NCI-H226 (cell line): ENCODE data around the gene NCKAP5L.

Experiments
- DNase-seq: peaks from one replicate; pipeline ENCODE4 v3.0.0-alpha.2; 2015

NCKAP5L gene

DNA sequence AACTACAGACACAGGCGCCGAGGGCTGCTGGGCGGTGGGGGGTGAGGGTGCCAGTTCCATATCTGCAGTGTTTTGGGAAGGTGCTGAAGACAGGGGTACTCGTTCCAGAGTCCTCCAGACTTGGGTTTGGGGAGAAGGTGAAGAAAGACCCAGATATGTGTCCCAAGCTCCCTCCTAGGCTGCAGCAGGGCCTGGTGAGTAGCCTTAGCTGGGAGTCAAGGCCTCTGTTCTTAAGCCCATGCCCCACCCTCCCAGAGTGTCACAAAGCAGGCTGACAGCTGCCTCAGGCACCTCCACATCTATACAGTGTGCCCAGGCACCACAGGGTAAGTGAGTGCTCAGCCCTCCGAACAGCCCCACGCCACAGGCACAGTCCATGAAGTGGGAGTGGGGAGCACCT, 4.3 kb downstream of the NCKAP5L start:
- no peak for DNase-seq

DNA sequence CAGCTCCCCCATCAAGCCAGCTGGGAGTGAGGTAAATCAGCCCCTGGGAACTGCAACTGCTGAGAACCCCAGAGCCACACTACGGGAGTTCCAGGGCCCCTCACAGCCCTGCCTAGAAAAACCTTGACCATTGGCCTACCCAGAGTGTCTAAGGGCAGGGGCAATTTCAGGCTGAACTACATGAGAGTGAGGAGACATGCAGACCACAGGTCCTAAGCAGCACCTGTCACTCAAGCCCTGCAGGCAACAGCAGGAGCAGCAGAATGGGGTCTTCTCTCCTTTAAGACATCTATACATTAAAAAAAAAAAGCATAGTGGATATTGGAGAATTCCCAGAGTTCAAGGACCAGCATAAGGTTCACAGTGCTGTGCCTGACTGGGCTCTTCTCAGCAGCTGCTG, 4.9 kb downstream of the NCKAP5L start:
- no peak for DNase-seq

DNA sequence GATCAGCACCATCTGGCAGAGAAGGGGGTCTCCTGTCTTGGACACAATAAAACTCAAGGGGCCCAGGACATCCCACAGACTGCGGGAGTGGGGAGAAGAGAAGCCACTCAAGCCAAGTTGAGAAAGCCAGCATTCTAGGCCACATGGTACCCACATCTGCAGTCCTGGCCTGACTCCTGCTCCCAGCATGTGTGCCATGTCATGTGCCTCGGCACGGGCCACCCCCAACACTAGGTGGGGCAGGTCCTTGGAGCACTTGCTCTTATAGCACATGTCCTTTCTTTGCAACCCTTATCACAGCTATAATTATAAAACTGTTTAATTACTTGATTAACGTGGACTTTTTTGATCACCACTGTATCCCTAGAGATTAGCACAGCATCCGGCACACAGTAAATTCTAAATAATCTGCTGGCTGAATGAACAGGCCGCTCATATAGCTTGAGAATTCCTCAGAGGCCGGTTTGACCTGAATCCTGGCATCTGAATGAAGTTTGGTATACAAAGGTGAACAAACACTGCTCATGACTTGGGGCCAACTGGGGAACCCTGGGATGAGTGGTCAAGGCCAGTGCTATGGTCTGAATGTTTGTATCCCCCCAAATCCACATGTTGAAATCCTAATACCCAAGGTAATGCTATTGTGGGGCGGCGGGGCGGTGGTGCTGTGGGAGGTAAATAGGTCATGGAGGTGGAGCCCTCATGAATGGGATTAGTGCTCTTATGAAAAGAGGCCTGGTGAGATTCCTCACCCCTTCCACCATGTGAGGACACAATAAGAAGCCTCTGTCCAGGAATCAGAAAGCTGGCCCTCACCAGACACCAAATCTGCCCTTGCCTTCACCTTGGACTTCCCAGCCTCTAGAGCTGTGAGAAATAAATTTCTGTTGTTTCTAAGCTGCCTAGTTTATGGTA, 6.6 kb downstream of the NCKAP5L start:
- DNase-seq, result no peak

DNA sequence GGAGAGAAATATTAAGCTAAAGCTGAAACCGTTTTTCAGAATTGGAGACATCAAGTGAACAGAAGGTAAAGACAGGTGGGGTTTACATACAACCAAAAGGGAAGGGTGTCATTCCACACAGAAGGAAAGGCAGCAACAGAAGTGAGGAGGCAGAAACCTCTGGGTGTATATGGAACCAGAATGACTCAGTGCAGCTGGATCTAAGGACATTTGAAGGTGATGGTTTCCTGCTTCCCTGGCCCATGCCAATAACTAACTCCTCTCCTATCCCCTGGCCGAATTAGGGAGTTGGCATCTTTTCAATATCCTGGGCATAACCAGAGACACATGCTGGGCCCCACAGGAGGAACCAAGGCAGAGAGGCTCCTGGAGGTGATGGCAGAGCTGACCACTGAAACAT, 8.4 kb downstream of the NCKAP5L start:
- DNase-seq, result no peak

DNA sequence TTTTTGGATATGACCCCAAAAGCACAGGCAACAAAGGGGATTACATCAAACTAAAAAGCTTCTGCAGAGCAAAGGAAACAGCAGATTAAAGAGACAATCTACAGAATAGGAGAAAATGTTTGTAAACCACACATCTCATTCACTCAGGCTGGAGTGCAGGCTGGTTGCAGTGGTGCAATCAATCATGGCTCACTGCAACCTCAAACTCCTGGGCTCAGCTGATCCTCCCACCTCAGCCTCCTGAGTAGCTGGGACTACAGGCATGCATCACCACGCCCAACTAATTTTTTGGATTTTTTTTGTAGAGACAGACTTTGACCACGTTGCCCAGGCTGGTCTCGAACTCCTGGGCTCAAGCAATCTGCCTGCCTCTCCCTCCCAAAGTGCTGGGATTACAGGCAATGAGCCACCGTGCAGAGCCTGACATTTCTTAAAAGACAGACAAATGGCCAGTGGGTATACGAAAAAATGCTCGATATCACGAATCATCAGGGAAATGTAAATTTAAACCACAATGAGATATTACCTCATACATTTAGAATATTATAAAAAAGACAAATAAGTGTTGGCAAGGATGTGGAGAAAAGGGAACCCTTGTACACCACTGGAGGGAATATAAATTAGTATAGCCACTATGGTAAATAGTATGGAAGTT, 9.8 kb downstream of the NCKAP5L start:
- peak; percentile 77 for DNase-seq

DNA sequence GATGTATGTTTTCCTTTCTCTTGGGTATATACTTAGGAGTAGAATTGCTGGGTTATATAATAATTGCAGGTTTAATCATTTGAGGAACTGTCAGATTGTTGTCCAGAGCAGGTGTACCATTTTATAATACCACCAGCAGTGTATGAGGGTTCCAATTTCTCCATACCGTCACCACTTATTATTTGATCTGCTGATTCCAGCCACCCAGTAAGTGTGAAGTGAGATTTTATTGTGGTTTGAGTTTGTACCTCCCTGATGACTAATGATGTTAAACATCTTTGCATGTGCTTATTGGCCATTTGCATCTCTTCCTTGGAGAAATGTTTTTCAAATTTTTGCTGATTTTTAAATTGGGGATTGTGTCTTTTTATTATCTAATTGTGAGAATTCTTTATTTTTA, 15.1 kb downstream of the NCKAP5L start:
- DNase-seq, result no peak

DNA sequence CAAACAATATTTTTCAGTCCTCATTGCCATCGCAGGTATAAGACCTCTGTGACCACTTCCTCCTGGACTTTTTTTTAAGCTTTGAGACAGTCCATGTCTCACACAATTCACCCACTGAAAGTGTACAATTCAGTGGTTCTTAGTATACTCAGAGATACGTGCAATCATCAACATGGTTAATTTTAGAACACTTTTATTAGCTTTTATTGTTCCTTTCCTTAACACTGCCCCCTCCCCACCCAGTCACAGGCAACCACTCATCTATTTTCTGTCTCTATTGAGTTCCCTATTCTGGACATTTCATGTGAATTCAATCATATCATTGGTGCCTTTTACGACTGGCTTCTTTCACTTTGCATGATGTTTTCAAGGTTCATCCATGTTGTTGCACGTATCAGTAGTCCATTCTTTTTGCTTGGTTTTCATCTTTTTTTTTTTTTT, 16.2 kb downstream of the NCKAP5L start:
- no peak for DNase-seq

DNA sequence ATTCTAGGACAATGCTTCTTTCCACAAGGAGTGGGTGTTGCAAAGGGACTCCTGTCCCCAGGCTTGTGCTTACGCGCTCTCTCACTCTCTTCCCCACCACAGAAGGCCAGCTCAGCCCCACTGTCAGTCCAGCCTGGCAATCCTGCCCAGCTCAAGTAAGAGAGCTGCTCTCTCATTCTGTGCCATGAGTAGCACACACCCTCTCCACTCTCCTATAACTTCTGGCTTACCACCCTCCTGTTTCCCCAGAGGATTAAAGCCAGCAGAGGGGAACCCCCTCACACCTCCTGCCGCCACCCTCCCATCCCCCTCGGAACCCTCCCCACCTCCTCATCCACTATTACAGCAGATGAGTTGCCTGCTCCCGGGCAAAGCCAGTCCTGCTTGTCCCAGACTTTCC, 17.1 kb downstream of the NCKAP5L start:
- no peak for DNase-seq

DNA sequence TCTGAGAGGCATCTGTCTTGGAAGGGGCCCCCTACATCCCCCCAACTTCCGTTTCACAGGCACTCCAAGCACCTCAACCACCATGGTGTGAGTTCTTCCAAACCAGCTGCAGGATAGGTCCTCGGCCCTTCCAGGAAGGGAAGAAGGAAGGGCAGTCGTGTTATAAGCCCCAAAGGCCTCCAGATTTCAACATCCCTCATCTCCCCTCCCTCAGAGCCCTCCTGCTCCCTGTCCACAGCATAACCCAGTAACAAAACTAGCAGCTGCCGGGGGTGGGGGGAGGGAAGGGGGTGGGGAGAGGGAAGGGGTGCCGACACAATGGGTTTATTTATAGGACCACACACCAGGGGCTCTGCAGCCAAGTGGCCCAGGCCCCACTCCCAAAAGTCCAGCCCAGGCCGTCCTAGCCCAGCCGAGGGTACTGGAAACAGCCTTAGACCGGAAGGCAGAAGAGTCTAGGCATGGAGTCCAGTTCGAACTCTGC, 18.3 kb downstream of the NCKAP5L start:
- no peak for DNase-seq

DNA sequence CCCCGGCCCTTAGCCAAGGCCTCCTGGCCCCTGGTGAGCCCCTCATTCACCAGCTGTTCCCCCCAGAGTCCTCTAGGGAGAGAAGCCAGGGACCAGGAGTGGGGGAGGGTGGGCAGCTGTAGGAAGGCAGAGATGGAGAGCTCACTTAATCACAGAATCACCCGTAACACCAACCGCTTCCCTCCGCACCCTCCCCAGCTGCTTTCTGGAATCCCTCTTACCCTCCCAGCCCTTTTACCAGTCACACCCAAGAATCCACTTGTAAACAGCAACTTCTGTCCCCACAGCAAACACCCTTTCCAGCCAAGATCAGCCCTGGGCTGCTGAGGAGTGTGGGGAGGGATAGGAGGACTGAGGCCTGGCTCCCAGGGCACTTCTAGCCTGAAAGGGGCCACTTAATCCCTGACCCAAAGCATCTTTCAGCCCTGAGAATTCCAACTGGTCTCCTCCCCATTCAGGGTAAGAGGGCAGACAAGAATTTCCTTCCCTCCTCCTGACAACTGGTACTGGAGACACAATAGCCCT, 18.8 kb downstream of the NCKAP5L start:
- DNase-seq, result no peak

DNA sequence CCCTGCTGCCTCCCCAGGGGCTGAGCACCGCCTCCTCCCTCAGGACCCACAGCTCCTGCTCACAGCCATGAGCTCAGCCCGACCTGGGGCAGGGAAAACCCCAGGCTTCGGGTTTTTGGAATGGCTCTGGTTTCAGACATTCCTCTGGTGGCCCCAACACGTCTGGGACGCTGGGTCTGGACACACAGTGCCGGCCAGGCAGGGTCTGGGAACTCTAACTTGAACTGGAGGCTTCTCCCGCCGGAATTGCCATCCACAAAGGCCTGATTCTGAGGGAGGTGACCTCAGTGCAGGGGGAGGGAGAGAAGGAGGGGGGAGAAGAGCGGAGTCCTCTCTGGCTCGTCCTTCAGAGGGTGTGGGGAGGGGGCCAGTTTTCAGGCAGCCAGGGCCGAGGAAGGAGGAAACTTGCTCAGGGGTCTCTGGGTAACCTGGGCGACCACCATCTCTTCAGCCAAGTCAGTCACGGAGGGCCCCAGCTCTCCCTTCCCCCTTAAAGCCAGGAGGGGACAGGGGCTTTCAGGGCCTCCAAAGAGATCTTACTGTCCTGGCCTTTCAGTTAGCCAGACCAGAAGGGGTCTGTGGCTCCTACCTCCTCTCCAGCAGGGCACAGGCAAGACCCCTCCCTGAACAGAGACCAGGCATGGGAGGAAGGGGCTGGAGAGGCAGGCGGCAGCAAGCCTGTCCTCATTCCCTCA, 19.4 kb downstream of the NCKAP5L start:
- no peak for DNase-seq

DNA sequence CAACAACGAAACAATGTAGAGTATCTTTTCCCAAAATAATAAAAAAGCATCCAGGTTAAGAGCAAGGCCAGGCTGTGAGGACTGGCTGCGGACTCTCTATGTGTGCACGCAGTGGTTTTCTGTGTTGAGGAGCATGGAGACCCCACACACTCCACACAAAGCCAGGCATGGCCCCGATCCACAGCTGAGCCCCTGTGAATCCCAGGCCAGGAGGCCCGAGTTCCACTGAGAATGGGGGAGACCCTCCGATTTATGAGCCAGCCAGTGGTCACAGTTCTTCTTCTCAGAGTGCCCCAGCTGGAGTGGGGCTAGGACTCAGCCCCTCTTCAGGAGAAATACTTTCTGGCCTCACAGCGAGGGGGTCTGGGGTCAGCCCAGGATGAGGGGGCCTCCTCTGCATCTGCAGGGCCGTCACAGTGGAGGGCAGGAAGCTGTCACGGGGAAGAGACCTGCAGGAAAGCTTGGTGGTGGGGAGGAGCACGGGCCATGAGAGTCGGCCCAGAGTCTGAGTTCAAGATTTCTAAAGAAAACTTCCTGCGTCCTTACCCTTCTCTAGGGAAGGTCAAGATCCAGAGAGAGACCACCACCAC, 20.1 kb downstream of the NCKAP5L start:
- DNase-seq, result no peak

DNA sequence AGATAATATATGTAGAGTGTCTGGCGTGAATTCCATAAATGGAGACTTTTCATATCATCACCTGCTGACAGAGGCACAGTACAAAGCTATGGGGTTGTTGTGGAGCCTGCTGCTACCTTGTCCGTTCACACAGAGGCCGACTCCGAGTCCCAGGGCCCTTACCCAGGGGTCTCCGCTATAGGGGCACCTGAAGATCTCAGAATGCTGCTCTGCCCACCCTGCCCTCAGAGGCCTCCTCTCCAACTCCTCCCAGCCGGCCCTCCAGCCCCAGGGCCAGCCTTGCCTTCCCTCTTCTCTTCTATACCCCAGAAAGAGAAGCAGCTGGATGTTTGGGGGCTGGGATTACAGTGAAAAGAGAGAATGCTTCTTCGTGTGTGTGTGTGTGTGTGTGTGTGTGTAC, 21.3 kb downstream of the NCKAP5L start:
- DNase-seq, result no peak

DNA sequence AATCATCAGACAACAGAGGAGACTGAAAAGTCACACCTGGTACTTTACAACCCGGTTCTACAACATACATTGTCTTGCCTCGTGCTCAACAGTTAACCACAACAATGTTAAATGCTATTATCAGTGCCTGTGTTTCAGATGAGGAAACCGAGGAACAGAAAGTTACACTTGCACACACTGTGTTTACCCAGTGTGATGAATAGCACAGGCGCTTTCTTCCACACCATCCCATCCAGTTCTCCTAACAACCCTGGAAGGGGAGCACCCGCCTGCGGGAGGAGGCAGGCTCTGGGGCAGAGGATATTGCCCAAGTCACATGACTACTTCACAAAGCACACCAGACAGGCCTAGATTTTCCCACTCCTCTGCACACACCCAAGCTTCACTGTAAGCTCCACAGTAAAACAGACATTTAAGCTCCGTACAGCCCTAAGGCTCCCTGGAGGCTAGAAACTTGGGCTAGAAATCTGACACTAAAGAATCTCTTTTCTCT, 21.8 kb downstream of the NCKAP5L start:
- DNase-seq, result no peak

DNA sequence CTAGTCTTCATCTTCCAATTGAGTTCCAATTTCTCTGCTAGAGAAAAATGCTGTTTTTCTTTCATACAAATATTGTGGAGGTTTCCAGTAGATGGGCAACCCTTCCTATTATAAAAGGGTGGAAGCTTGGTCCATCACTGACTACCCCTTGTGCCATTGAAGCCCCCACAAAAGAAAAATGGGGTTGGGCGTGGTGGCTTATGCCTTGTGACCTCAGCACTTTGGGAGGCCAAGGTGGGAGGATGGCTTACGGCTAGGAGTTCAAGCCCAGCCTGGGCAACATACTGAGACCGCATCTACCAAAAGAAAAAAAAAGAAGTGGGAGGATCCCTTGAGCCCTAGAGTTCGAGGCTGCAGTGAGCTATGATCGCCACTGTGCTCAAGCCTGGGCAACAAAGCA, 22.8 kb downstream of the NCKAP5L start:
- no peak for DNase-seq

DNA sequence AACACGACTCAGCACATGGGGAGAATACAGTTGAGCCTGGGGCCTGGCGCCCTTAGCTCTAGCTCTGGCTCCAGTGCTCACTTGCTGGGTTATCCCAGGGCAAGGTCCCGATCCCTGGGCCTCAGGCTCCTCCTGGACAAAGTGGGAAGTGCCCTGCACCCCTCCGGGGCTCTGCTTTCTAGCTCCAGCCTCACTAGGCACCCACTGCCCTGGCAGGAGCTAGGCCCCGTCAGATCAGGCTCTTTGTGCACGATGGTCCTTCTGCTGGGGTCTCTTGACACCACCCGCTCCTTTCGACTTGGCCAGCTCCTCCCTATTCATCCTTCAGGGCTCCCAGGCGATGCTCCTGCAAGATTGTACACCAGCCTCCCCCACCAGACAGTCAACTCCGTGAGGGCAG, 23.4 kb downstream of the NCKAP5L start:
- no peak for DNase-seq

DNA sequence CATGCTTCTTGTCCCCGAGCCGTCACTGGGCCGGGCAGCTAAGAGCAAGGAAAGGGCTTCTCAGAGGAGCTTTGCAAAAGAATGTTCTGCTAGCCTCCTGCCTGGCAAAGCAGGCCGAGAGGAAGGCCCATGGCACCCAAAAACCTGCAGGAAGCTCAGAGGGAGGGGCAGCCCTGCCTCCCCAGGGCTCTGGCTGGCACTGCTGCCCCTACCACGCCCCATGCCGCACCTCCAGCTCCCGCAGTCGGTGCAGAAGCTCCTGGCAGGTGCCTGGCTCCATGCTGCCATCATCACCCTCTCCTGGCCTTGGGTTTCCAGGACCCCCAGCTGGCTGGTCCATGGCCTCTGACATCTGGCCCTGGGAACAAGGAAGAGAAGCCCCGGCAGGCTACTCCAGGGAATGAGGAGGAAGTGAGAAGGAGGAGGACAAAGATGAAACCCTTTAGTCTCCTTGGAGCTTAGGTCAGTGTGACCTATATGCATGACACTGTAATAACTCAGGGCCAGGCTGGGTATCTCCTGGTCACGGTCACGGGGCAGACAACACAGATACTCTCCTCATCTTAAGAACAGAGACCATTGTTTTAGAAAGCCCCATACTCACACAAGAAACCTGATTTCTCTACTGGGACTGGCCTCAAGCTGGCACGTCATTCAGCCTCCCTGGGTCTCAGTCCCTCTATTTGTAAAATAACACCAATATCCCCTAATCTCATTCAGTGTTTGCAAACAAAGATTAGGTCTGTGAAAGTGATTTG, 24.3 kb downstream of the NCKAP5L start:
- DNase-seq, result no peak

DNA sequence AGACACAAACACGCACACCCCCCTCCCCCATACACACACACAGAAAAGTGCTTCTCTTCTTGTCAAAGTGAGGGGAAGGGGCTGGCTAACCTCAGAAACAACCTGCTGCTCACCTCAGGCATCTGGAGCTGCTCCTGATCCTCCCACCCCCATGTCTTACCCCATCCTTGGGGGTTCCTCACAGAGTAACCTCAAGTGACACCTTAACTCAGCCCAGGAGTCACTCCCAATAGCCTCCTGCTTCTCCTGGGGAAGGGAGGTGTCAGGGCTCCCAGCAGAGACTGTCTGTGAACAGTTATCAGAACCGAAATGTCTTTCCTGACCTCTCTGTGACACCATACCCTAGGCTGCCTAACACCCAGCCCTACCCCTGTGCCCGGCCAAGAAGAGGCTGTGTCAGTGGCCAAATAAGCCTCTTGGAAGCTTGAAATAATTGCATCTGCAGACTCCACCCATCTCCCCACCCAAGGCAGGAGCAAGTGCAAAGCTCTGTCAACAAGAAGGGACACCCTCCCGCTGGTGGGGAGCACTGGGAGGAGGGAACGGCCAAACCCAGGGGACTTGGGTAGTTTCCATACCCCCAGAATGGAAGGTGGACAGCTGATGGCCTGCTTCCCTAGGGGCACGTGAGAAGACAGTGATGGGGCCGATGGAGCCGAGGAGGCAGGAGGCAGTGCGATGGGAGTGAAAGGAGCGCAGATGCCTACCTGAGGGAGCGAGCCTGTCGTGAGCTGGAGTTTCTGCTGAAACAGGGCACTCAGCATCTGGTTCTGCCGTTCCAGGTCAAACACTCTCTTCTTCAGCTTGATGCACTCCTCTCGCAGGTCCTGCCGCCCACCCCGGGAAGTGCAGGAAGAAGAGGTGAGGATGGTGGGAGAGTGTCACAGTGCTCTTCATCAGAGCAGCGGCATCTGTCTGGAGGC, 26.8 kb downstream of the NCKAP5L start:
- DNase-seq, result no peak

DNA sequence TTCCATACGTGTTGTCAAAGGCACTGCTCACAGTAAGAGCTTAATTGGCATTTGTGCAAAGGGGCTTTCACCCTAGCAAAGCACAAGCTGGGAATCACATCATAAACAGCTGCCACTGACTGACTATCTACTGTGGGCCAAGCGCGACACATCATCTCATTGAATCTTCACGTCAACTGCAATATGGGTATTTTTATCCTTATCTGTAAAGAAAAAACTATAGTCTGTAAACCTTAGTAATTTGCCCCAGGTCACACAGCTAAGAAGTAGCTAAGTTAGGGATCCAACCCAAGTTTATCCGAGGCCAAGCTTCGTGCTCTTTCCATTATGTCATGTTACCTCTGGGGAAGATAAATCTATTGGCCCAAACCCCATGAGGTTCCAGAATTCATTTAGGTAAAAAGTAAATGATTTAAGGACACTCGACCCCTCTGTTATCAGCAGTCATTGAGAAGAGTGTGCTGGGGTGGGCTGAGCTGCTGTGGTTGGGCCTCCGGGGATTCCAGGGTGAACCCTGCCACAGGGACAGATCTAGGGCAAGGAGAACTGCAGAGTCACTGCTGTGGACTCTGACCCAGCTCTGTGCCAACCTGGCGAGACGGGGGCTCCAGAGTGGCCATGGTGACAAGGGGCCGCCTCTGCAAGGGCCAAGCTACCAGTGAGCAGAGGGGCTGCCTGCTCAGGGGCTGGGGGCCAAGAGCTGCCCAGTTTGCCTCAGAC, 27.6 kb downstream of the NCKAP5L start:
- no peak for DNase-seq

DNA sequence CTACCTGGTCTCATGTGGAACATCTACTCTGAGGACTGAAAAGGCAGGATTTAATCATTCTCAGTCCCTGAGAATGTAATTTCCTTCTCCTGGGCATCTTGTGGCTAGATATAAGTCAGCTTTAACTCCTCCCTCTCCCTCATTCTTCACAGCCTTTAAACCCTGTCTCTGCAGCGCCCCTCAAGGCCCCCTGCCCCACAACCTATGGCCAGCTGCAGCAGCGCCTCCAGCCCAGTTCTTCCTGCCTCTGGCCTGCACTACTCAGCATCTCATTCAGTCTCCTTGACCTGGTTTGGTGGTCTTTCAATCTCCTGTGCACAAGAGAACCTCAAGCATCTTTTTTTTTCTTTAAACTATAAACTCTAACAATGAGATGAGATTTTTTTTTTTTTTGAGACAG, 29.3 kb downstream of the NCKAP5L start:
- DNase-seq, result no peak
